Bronchial epithelial cell (primary cell): ENCODE results near the gene YIF1B. TPM values are rescaled to one million over a fixed set of nuclear protein-coding genes. Genes with fewer than 3 reads are reported as not detected.
"Not testable (repeated sequence)": the region's sequence is repeated elsewhere in the genome, so short reads cannot be mapped to it uniquely, and the experiment has no call there.

Source experiments
- DNase-seq: peaks from one replicate; pipeline ENCODE4 v3.0.0-alpha.2; 2010; ENCODE audit warnings: low read depth
- FAIRE-seq: peaks from 2 replicates; lab custom pipeline; 2011; peaks lifted over from hg19 to GRCh38; lab: Jason Lieb, UNC
- H3K27me3 ChIP-seq: 2 replicates; pipeline ENCODE4 v1.5.1; 2011; ENCODE audit warnings: low read length; ENCODE audit not compliant: control insufficient read depth, insufficient read depth
- H3K36me3 ChIP-seq: 2 replicates; pipeline ENCODE4 v1.5.1; 2011; ENCODE audit warnings: low read length; ENCODE audit not compliant: control insufficient read depth, insufficient read depth
- H3K4me3 ChIP-seq: 2 replicates; pipeline ENCODE4 v1.5.1; 2011; ENCODE audit warnings: mild to moderate bottlenecking, low read depth, low read length, control low read depth
- CTCF ChIP-seq: IDR thresholded peaks from 2 replicates; pipeline ENCODE4 v1.5.1; 2011; ENCODE audit warnings: mild to moderate bottlenecking, moderate library complexity, low read length, control low read depth, inconsistent platforms; ENCODE audit not compliant: insufficient read depth, severe bottlenecking
- total RNA-seq: library from RNA; depleted of rRNA; stranded (reverse); fragments of >200 nt; gene quantifications from 2 replicates; pipeline ENCODE4 v1.2.1, GENCODE V29; 2014

Gene YIF1B
- total RNA-seq, 1 donor from 2014 or later: 30.0 TPM

- H3K4me3 ChIP-seq: no peak overlapping the region
- H3K36me3 ChIP-seq: no peaks in the 10 kb centered on the region
- DNase-seq: no peak
- FAIRE-seq: no peak
- no peak for TF ChIP-seq CTCF
- H3K27me3 ChIP-seq: peaks cover 8% of the 10 kb centered on the region
Observed at GRCh38 chr19:38351865-38352395, 36.2 kb upstream of the YIF1B start.

GRCh38 chr19:38350883-38351282 is 35.1 kb upstream of the YIF1B start:
- Histone ChIP-seq H3K4me3 (no peak overlapping the region), H3K36me3 (no peaks in the 10 kb centered on the region), H3K27me3 (peaks cover 5% of the 10 kb centered on the region)
- no peak for TF ChIP-seq CTCF
- DNase-seq (no peak), FAIRE-seq (no peak)

- TF ChIP-seq CTCF: no peak
- H3K36me3 ChIP-seq: no peaks in the 10 kb centered on the region
Observed at GRCh38 chr19:38346837-38347236, 31.1 kb upstream of the YIF1B start.

GRCh38 chr19:38340927-38341326 is 25.2 kb upstream of the YIF1B start:
- FAIRE-seq (no peak), DNase-seq (no peak)
- TF ChIP-seq CTCF: no peak
- Histone ChIP-seq H3K27me3 (no peaks in the 10 kb centered on the region), H3K36me3 (peaks cover 6% of the 10 kb centered on the region), H3K4me3 (no peak overlapping the region)

More at GRCh38 chr19:38346837-38347236, 31.1 kb upstream of the YIF1B start:
- Histone ChIP-seq H3K27me3 (no peaks in the 10 kb centered on the region), H3K4me3 (no peak overlapping the region)
- no peak for DNase-seq
- FAIRE-seq: no peak

GRCh38 chr19:38339011-38339410 is 23.3 kb upstream of the YIF1B start:
- not testable (repeated sequence) for H3K36me3 ChIP-seq, DNase-seq, H3K4me3 ChIP-seq, FAIRE-seq, H3K27me3 ChIP-seq

- FAIRE-seq: no peak
- no peak for DNase-seq
- peaks cover 6% of the 10 kb centered on the region for H3K36me3 ChIP-seq
Observed at GRCh38 chr19:38337360-38337653, 21.6 kb upstream of the YIF1B start.

More at GRCh38 chr19:38337360-38337653, 21.6 kb upstream of the YIF1B start:
- Histone ChIP-seq H3K27me3 (no peaks in the 10 kb centered on the region), H3K4me3 (peak overlapping the region; percentile 92)
- no peak for TF ChIP-seq CTCF
